HepG2 (cell line): ENCODE results near the gene AGBL1. TPM values are rescaled to one million over a fixed set of nuclear protein-coding genes. Genes with fewer than 3 reads are reported as not detected.

Source experiments
- AFF4 ChIP-seq: sonication (generic); formaldehyde crosslinking; IDR thresholded peaks from 2 replicates; pipeline ENCODE4 v1.4.0; 2020; ENCODE audit warnings: missing genetic modification reagents
- PAX8 ChIP-seq: sonication (generic); formaldehyde crosslinking; IDR thresholded peaks from 2 replicates; pipeline ENCODE4 v1.8.0; 2022; ENCODE audit warnings: mild to moderate bottlenecking, missing genetic modification reagents, borderline replicate concordance
- TERF1 ChIP-seq: sonication (generic); formaldehyde crosslinking; IDR thresholded peaks from 2 replicates; pipeline ENCODE4 v1.8.0; 2022; ENCODE audit warnings: mild to moderate bottlenecking, missing genetic modification reagents, moderate library complexity
- ZEB1 ChIP-seq: IDR thresholded peaks from 2 replicates; pipeline ENCODE4 v1.6.1; 2012; ENCODE audit warnings: mild to moderate bottlenecking, low read depth, inconsistent platforms; ENCODE audit not compliant: insufficient replicate concordance
- polyA plus RNA-seq, 8 experiments: library from polyadenylated mRNA; depleted of rRNA in 3 of 8; stranded (reverse) in 7 of 8; unstranded in 1 of 8; fragments of >200 nt; fragmentation: Illumina TruSeq in 4 of 8; extraction: Trizol in 4 of 8; gene quantifications; 2 replicates each; pipeline versions ENCODE4 v1.2.1 to v1.2.3, GENCODE V29; 2011 to 2016; ENCODE audit warnings: low read depth in 4 of 8, missing spikeins in 1 of 8, mixed read lengths in 1 of 8; ENCODE audit not compliant: insufficient read depth in 1 of 8
- total RNA-seq, 5 experiments: library from RNA; depleted of rRNA; stranded (reverse); fragments of >200 nt; fragmentation: Illumina TruSeq; extraction: Trizol; gene quantifications; 2 replicates each; pipeline ENCODE4 v1.2.3, GENCODE V29; 2016; ENCODE audit warnings: low read depth in 1 of 5
- TF ChIP-seq, protein P1 (sequence below), 2 experiments: sonication (generic) in 1 of 2; formaldehyde crosslinking in 1 of 2; IDR thresholded peaks; 2 replicates each; pipeline versions ENCODE4 v1.4.0 to v1.6.1; 2018 to 2020; ENCODE audit warnings: missing genetic modification reagents in 2 of 2, borderline replicate concordance in 1 of 2, low read depth in 1 of 2, mild to moderate bottlenecking in 1 of 2, missing biosample characterization in 1 of 2
- TF ChIP-seq, protein P2 (sequence below): sonication (generic); formaldehyde crosslinking; IDR thresholded peaks from 2 replicates; pipeline ENCODE4 v1.4.0; 2020; ENCODE audit warnings: mild to moderate bottlenecking, missing genetic modification reagents

AGBL1 gene
- total and polyA plus RNA-seq, 2 of the 13 experiments (the other 11 are each of a cell fraction or from before 2014, with no cell fraction given): 0.01 TPM; not detected in 1

DNA sequence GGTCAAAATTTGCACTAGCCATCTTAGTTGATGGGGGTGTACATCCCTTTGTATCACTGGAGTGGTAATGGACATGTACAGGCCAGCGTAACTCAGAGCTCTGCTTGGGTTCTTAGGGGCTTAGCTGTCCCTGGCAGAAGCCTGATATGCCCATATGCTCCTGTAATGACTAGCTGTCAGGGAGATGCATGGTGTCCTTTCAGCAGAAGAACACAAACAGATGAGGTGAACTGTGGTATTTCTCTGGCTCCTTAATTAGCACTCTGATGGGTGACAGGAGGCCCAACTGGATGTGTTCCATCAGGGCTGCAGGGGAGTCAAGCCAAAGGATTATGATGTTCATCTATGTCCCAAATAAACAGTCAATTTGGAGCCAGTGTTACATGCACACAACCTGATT is 774.5 kb downstream of the AGBL1 start (continued):
- TF ChIP-seq AFF4 (CRISPR knock-in tag) (no peak), ZEB1 (no peak), TERF1 (CRISPR knock-in tag) (no peak), PAX8 (CRISPR knock-in tag) (no peak)
- TF ChIP-seq, protein P1, sequence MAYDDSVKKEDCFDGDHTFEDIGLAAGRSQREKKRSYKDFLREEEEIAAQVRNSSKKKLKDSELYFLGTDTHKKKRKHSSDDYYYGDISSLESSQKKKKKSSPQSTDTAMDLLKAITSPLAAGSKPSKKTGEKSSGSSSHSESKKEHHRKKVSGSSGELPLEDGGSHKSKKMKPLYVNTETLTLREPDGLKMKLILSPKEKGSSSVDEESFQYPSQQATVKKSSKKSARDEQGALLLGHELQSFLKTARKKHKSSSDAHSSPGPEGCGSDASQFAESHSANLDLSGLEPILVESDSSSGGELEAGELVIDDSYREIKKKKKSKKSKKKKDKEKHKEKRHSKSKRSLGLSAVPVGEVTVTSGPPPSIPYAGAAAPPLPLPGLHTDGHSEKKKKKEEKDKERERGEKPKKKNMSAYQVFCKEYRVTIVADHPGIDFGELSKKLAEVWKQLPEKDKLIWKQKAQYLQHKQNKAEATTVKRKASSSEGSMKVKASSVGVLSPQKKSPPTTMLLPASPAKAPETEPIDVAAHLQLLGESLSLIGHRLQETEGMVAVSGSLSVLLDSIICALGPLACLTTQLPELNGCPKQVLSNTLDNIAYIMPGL (CRISPR knock-in tag; IDR thresholded peaks at IDR 0.05; ENCODE audit: borderline replicate concordance in 1 of 2, low read depth in 1 of 2): no peak
- TF ChIP-seq, protein P2, sequence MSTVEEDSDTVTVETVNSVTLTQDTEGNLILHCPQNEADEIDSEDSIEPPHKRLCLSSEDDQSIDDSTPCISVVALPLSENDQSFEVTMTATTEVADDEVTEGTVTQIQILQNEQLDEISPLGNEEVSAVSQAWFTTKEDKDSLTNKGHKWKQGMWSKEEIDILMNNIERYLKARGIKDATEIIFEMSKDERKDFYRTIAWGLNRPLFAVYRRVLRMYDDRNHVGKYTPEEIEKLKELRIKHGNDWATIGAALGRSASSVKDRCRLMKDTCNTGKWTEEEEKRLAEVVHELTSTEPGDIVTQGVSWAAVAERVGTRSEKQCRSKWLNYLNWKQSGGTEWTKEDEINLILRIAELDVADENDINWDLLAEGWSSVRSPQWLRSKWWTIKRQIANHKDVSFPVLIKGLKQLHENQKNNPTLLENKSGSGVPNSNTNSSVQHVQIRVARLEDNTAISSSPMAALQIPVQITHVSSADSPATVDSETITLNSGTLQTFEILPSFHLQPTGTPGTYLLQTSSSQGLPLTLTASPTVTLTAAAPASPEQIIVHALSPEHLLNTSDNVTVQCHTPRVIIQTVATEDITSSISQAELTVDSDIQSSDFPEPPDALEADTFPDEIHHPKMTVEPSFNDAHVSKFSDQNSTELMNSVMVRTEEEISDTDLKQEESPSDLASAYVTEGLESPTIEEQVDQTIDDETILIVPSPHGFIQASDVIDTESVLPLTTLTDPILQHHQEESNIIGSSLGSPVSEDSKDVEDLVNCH (CRISPR knock-in tag): no peak
